Measurements from ENCODE around the gene PLAC1.

The PLAC1 gene

GRCh38 chrX:134670134-134670924 lies 12.1 kb upstream of the PLAC1 start:
- no peak for DNase-seq

GRCh38 chrX:134669378-134670098 lies 11.3 kb upstream of the PLAC1 start:
- no peak for DNase-seq

- no peak for DNase-seq
Measured at GRCh38 chrX:134664202-134664601, 5.9 kb upstream of the PLAC1 start.

- DNase-seq = no peak
Measured at GRCh38 chrX:134661295-134661694, 3.0 kb upstream of the PLAC1 start.

GRCh38 chrX:134660627-134661026 lies 2.4 kb upstream of the PLAC1 start:
- DNase-seq = no peak

GRCh38 chrX:134659761-134660160 lies 1.5 kb upstream of the PLAC1 start:
- no peak for DNase-seq

- no peak for DNase-seq
Measured at GRCh38 chrX:134658760-134659023, 421 bp upstream of the PLAC1 start.

GRCh38 chrX:134654398-134655012 lies 3.8 kb downstream of the PLAC1 start:
- peak; percentile 37 to 51 for DNase-seq

GRCh38 chrX:134653835-134654234 lies 4.4 kb downstream of the PLAC1 start:
- no peak for DNase-seq

- DNase-seq = no peak
Measured at GRCh38 chrX:134650701-134651100, 7.6 kb downstream of the PLAC1 start.

GRCh38 chrX:134649770-134650169 lies 8.5 kb downstream of the PLAC1 start:
- DNase-seq = no peak

GRCh38 chrX:134647477-134647877 lies 10.8 kb downstream of the PLAC1 start:
- no peak for DNase-seq

- no peak for DNase-seq
Measured at GRCh38 chrX:134646691-134647090, 11.6 kb downstream of the PLAC1 start.

- DNase-seq = no peak
Measured at GRCh38 chrX:134645936-134646543, 12.2 kb downstream of the PLAC1 start.

GRCh38 chrX:134642386-134642785 lies 15.9 kb downstream of the PLAC1 start:
- DNase-seq = no peak

- DNase-seq = no peak
Measured at GRCh38 chrX:134641346-134641745, 16.9 kb downstream of the PLAC1 start.

GRCh38 chrX:134640914-134641313 lies 17.4 kb downstream of the PLAC1 start:
- no peak for DNase-seq

- DNase-seq = no peak
Measured at GRCh38 chrX:134636851-134637250, 21.4 kb downstream of the PLAC1 start.

- DNase-seq = no peak
Measured at GRCh38 chrX:134634691-134635090, 23.6 kb downstream of the PLAC1 start.

- DNase-seq = no peak
Measured at GRCh38 chrX:134633832-134634231, 24.4 kb downstream of the PLAC1 start.

- DNase-seq = no peak
Measured at GRCh38 chrX:134633394-134633793, 24.9 kb downstream of the PLAC1 start.

- DNase-seq = no peak
Measured at GRCh38 chrX:134632355-134632754, 25.9 kb downstream of the PLAC1 start.

- no peak for DNase-seq
Measured at GRCh38 chrX:134631426-134632346, 26.6 kb downstream of the PLAC1 start.
